Activated CD4-positive, alpha-beta T cell treated with anti-CD3 and anti-CD28 coated beads for 36 hours (primary cell): ENCODE measurements around the gene TET3. TPM values are rescaled to one million over a fixed set of nuclear protein-coding genes. Genes with fewer than 3 reads are reported as not detected.
"Not testable (repeated sequence)": the region's sequence is repeated elsewhere in the genome, so short reads cannot be mapped to it uniquely, and the experiment has no call there.

Experiments
- ATAC-seq: fragments of 200-7000 bp; cut with Tn5 transposase; one replicate; pipeline ENCODE4 v1.10.0; 2021; ENCODE audit warnings: mild to moderate bottlenecking, moderate library complexity
- CTCF ChIA-PET: fragments of 350-600 bp; sonication (Branson Sonifier 250); formaldehyde crosslinking; loops from one replicate; lab custom pipeline; 2021; ENCODE audit warnings: antibody characterized with exemption; lab: Charles Lee
- POLR2A ChIA-PET: fragments of 350-600 bp; sonication (Branson Sonifier 250); formaldehyde crosslinking; loops from one replicate; lab custom pipeline; 2021; ENCODE audit warnings: antibody characterized with exemption, inconsistent platforms; lab: Charles Lee
- DNase-seq: peaks from one replicate; pipeline ENCODE4 v3.0.0-alpha.2; 2020
- H3K27ac Mint-ChIP-seq: one replicate; pipeline ENCODE4 v1.8.0; 2021; ENCODE audit warnings: mixed read lengths
- H3K27me3 Mint-ChIP-seq: one replicate; pipeline ENCODE4 v1.8.0; 2021; ENCODE audit warnings: mixed read lengths
- H3K36me3 Mint-ChIP-seq: one replicate; pipeline ENCODE4 v1.8.0; 2021; ENCODE audit warnings: low read depth, mixed read lengths
- H3K4me1 Mint-ChIP-seq: one replicate; pipeline ENCODE4 v1.8.0; 2021; ENCODE audit warnings: mixed read lengths
- H3K4me3 Mint-ChIP-seq: one replicate; pipeline ENCODE4 v1.8.0; 2021; ENCODE audit warnings: mild to moderate bottlenecking, moderate library complexity, mixed read lengths
- H3K9me3 Mint-ChIP-seq: one replicate; pipeline ENCODE4 v1.8.0; 2021; ENCODE audit warnings: low read depth, mixed read lengths
- intact Hi-C, 2 experiments: fragments of 100-400 bp; cut with DNase I in 1 of 2; cut with micrococcal nuclease in 1 of 2; formaldehyde crosslinking; loops; one replicate each; pipeline versions ENCODE4 v1.14.2 to v1.15.1; 2022 to 2024; cut with DNase I, micrococcal nuclease
- total RNA-seq, 2 experiments: library from RNA; stranded (reverse); gene quantifications; one replicate each; pipeline ENCODE4 v1.2.3, GENCODE V29; 2021

TET3 gene
- total RNA-seq = 10 to 100 TPM; 15.0 to 17.3 TPM

DNA sequence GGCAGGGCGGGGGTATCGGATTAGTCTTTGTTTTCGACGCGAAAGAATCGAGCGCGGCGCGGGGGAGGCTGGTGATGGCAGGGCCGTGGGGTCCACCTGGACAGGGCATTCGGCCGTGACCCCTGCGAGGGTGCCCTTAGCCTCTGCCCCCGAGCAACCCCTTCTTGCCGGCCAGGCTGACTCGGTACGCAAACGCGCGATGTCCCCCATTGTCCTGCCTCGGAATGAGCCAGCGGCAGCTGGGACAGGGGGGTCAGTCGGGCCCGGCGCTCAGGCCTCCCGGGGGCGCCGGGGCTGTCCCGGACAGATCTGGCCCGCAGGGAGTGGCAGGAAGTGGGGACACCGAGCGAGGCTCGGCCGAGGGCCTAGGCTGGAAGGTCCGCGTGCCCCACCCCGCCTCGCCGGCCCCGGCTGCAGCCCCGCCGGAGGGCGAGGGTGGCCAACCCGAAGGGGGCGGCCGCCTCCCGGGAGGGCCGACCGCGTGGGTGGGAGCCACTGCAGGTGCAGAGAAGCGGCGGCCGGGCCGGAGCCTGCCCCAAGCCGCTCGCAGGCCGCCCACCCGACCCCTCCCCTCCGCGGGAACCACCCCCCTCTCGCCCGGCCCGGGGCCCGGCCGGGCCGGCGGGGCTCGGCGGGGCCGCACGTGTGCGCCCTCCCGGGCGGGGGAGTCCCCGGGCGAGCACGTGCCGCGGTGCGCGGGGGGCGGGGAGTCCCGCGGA is at the start of gene TET3:
TSS of gene TET3 (plus strand) at position 708 of the 719 bp plus-strand sequence. CDS start 1,494 bp downstream, outside the sequence.
- Mint-ChIP-seq H3K4me3 (peak within 1 kb of the TSS; percentile 87), H3K27ac (peak within 1 kb of the TSS; percentile 86), H3K4me1 (peaks cover 71% of the 10 kb centered on the region), H3K27me3 (no peaks in the 10 kb centered on the region), H3K36me3 (peaks cover 32% of the 10 kb centered on the region), H3K9me3 (no peaks in the 10 kb centered on the region)
- ATAC-seq (peak; percentile 19), DNase-seq (peak; percentile 47)
- ChIA-PET POLR2A (no interaction called here), CTCF (no interaction called here)
- intact Hi-C loops = loop anchor here (1.0 to 10.0 kb wide), 5 partner anchors 22 to 248 kb away; partner anchors contain the start of genes BOLA3 (in 1 of the 2), MTHFD2 (in 1 of the 2) and TPRKB (in 1 of the 2)

DNA sequence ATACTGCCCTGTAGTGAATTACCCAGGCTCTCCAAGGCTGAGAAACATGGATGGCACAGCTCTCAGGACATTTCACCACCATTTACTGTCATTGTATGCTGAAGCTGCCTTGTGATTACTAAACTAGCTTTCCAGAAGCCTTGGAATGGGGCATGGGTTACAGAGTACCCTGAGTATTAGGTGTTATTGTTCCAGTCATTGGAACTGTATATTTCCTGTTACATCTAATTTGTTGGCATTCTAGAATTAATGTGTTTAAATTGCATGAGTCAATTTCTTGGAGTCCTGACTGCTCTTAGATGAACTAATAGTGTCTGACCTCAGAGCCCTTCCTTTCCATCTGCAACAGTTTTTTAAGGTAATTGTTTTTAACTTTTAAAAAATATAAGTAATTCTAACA is 49.1 kb upstream of the TET3 start:
- Mint-ChIP-seq H3K36me3 (peaks cover 55% of the 10 kb centered on the region), H3K9me3 (no peaks in the 10 kb centered on the region), H3K27ac (no peak overlapping the region), H3K27me3 (no peaks in the 10 kb centered on the region), H3K4me1 (peaks cover 86% of the 10 kb centered on the region), H3K4me3 (no peak overlapping the region)
- intact Hi-C loops = no loop called here
- ATAC-seq = no peak
- ChIA-PET CTCF (interaction anchor here (1.0 kb wide), 1 partner anchor 108 kb away, joined by 4 read pairs; no protein-coding TSS in a partner anchor), POLR2A (no interaction called here)
- DNase-seq = no peak

DNA sequence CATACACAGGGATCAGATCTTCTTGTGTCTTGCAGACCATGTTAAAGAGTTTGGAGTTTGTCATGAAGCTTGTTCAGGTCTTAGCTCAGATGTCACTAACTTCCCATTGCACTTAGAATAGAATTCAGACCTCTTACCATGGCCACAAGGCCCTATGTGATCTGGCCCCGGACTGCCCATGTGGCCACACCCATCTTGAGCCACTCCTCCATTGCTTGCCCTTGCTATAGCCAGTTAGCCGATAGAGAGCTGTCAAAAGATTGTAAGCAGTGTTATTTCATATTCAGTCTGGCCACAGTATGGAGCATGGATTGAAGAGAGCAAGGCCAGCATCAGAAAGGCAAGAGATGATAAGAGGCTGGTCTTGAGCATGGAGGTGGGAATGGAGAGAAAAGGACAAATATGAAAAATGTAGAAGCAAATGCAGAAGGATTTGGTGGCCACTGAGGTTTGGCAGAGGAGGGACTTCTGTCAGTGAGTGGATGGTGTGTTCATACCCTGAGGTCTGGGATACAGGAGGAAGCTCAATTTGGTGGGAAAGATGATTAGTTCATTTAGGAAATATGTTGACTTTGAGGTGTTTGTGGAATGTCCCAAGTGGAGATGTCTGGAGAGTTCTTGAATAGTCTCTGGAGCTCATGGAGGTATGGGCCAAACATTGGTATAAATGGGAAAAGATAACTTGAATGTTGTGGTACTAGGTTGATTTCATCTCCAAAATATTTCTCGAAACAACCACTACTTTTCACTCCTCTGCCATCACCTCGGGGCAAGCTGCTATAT is 47.4 kb upstream of the TET3 start:
- H3K9me3 Mint-ChIP-seq = no peaks in the 10 kb centered on the region
- H3K36me3 Mint-ChIP-seq = peaks cover 59% of the 10 kb centered on the region
- no peak overlapping the region for H3K4me3 Mint-ChIP-seq
- intact Hi-C loops = no loop called here
- no peak for DNase-seq
- ATAC-seq = no peak
- POLR2A ChIA-PET = interaction anchor here (0.7 kb wide), 1 partner anchor 65 kb away, joined by 3 read pairs; no protein-coding TSS in a partner anchor
- H3K4me1 Mint-ChIP-seq = peaks cover 82% of the 10 kb centered on the region
- H3K27me3 Mint-ChIP-seq = no peaks in the 10 kb centered on the region
- H3K27ac Mint-ChIP-seq = no peak overlapping the region
- CTCF ChIA-PET = interaction anchor here (0.9 to 1.2 kb wide), 3 partner anchors 12 to 212 kb away, joined by 3 to 6 read pairs (median 4); no protein-coding TSS in a partner anchor

DNA sequence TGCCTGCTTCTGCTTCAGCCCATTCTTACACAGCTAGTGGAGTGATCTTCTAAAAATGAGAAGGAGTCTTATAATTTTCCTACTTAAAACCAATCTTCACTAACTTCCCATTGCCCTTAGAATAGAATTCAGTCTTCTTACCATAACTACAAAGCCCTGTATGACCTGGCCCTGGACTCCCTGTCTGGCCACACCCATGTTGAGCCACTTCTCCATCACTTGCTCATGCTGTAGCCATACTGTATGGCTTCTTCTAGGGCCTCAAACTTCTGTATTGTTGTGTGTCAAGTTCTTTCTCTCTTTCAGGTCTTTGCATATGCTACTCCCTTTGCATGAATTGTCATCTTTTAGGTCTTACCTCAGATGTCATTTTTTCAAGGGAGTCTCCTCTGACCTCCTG is 46.8 kb upstream of the TET3 start:
- no peaks in the 10 kb centered on the region for H3K27me3 Mint-ChIP-seq
- H3K27ac Mint-ChIP-seq = no peak overlapping the region
- H3K4me3 Mint-ChIP-seq = no peak overlapping the region
- peaks cover 82% of the 10 kb centered on the region for H3K4me1 Mint-ChIP-seq
- ATAC-seq = no peak
- intact Hi-C loops = loop anchor here in 1 of 2 experiments (2.0 kb wide), 1 partner anchor 49 kb away; no protein-coding TSS in a partner anchor
- peaks cover 61% of the 10 kb centered on the region for H3K36me3 Mint-ChIP-seq
- CTCF ChIA-PET = interaction anchor here (1.2 to 1.3 kb wide), 2 partner anchors 12 to 92 kb away, joined by 4 to 6 read pairs; no protein-coding TSS in a partner anchor
- no peak for DNase-seq
- no peaks in the 10 kb centered on the region for H3K9me3 Mint-ChIP-seq
- POLR2A ChIA-PET = interaction anchor here (0.7 kb wide), 1 partner anchor 65 kb away, joined by 3 read pairs; no protein-coding TSS in a partner anchor

DNA sequence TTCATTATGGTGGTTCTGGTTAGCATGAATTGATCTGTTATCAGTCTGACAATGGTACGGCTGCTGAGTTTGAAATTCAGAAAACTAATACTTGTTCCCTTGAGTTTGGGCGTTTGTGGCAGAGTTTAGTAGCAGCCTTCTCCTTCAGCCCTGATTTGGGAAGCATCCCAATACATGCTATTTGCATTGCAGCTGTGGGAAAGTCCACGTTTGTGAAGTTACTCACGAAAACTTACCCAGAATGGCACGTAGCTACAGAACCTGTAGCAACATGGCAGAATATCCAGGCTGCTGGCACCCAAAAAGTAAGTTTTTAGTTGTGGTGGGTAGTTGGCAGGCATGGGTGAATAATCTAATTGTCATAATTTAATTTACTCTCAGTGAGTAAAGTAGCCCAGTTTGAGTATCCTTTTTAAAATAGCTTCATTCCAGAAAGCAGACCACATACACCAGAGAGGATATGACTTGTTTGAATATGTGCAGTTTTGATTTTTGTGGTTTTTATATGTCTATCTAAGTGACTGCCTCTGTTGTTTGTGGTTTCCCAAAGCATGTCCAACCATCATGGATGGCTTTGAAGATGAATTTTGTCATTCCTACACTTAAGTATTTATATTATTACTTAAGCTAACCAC is 45.9 kb upstream of the TET3 start:
- CTCF ChIA-PET = interaction anchor here (0.6 to 1.8 kb wide), 17 partner anchors 9 to 253 kb away, joined by 3 to 10 read pairs (median 3); partner anchors contain the start of genes DGUOK and MOB1A
- Mint-ChIP-seq H3K4me3 (no peak overlapping the region), H3K36me3 (peaks cover 57% of the 10 kb centered on the region), H3K4me1 (peaks cover 79% of the 10 kb centered on the region), H3K27ac (peak overlapping the region; percentile 84), H3K9me3 (no peaks in the 10 kb centered on the region), H3K27me3 (no peaks in the 10 kb centered on the region)
- DNase-seq (peak; percentile 43), ATAC-seq (peak; percentile 89)
- intact Hi-C loops = loop anchor here (1.0 to 2.0 kb wide), 4 partner anchors 24 to 80 kb away; no protein-coding TSS in a partner anchor
- POLR2A ChIA-PET = interaction anchor here (0.6 to 1.0 kb wide), 5 partner anchors 12 to 129 kb away, joined by 3 to 5 read pairs (median 3); no protein-coding TSS in a partner anchor

DNA sequence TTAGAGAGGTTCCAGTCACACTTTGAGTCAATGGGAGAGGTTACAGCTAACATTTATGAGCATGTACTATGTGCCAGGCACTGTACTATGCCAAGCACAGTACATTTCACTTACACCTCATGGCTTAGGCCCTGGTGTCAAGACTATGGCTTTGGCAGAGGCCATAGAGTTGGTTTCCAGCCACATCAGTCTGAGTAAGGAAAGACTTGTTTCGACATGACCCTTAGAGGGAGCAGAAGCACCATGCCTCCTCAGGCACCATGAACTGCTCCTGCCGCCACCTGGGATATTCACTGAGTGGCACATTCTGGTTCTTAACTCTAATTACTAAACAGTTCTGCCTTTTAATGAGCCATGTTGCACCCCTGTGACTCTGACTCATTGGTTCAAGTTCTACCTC is 45.3 kb upstream of the TET3 start:
- peaks cover 59% of the 10 kb centered on the region for H3K36me3 Mint-ChIP-seq

DNA sequence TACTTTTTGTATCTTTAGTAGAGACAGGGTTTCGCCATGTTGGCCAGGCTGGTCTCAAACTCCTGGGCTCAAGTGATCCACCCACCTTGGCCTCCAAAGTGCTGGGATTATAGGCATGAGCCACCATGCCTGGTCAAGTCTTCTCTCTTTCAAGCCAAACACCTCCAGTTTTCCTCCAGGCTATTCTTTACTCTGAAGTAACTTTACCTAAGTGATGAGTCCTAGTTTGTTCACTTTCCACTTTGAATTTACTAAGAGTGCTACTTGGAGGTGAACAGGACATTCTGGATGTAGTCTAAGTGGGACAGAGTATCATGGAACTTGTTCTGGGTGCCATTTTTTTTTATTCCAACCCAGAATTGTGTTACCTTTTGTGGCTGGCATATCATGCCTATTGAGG is 44.6 kb upstream of the TET3 start:
- CTCF ChIA-PET = interaction anchor here (0.7 to 1.8 kb wide), 3 partner anchors 93 to 146 kb away, joined by 3 to 5 read pairs (median 5); no protein-coding TSS in a partner anchor
- DNase-seq, intact Hi-C loops, POLR2A ChIA-PET, H3K27me3 Mint-ChIP-seq, H3K4me3 Mint-ChIP-seq, H3K9me3 Mint-ChIP-seq, ATAC-seq: not testable (repeated sequence)
- Mint-ChIP-seq H3K36me3 (peaks cover 65% of the 10 kb centered on the region), H3K4me1 (peaks cover 88% of the 10 kb centered on the region), H3K27ac (peak overlapping the region; percentile 24)

More for the DNA sequence above, 45.3 kb upstream of the TET3 start:
- intact Hi-C loops = loop anchor here (1.0 to 2.0 kb wide), 4 partner anchors 24 to 80 kb away; no protein-coding TSS in a partner anchor
- DNase-seq (peak; percentile 59), ATAC-seq (peak; percentile 78)
- Mint-ChIP-seq H3K9me3 (no peaks in the 10 kb centered on the region), H3K4me1 (peaks cover 82% of the 10 kb centered on the region), H3K27ac (peak overlapping the region; percentile 71), H3K4me3 (no peak overlapping the region), H3K27me3 (no peaks in the 10 kb centered on the region)
- CTCF ChIA-PET = interaction anchor here (0.7 to 1.8 kb wide), 15 partner anchors 9 to 239 kb away, joined by 3 to 10 read pairs (median 3); partner anchors contain the start of genes DGUOK and MOB1A
- POLR2A ChIA-PET = interaction anchor here (0.6 to 1.0 kb wide), 3 partner anchors 24 to 93 kb away, joined by 3 to 5 read pairs (median 3); no protein-coding TSS in a partner anchor

DNA sequence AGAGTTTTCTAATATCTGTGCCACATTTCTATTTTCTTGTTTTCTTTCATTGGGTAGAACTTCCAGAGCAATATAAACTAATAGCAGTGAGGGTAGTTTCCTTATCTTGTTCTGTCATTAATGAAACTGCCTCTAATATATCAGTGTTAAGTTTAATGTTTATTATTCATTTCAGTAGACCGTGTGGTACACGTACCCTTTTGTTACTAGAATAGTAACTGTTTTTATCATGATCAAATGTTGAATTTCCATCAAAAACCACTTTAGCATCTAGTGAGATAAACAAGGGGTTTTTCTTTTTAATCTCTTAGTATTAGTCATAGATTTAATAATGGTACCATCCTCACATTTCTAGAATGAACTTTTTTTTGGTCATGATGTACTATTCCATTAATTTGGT is 42.0 kb upstream of the TET3 start:
- Mint-ChIP-seq H3K4me1 (peaks cover 89% of the 10 kb centered on the region), H3K36me3 (peaks cover 57% of the 10 kb centered on the region), H3K4me3 (no peak overlapping the region), H3K27ac (no peak overlapping the region), H3K9me3 (no peaks in the 10 kb centered on the region), H3K27me3 (no peaks in the 10 kb centered on the region)
- ATAC-seq (no peak), DNase-seq (no peak)
- POLR2A ChIA-PET = interaction anchor here (0.8 kb wide), 1 partner anchor 114 kb away, joined by 3 read pairs; no protein-coding TSS in a partner anchor
- intact Hi-C loops = no loop called here
- CTCF ChIA-PET = no interaction called here

DNA sequence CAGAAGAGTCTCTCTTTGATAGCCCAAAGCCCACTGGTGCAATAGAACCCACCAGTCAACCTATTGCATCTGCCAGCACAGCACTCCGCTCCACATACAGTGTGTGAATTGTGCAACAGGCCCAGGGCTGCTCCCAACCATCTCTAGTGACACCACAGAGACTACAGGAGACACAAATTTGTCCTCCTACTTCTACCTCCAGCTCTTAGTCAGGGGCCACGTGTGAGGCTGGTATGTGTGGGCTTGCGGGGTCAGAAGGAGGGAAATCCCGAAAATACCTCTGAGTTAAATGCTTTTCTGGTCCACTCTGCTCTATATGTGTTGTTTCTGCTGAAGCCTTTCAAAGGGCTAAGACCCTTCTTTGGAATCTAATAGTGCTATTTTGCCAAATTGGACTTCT is 40.0 kb upstream of the TET3 start:
- ATAC-seq (peak; percentile 86), DNase-seq (peak; percentile 58)
- intact Hi-C loops = loop anchor here in 1 of 2 experiments (2.0 kb wide), 1 partner anchor 18 kb away; the partner anchor contains the start of gene DGUOK
- Mint-ChIP-seq H3K4me3 (no peak overlapping the region), H3K36me3 (peaks cover 55% of the 10 kb centered on the region), H3K27me3 (no peaks in the 10 kb centered on the region), H3K27ac (peak overlapping the region; percentile 62), H3K4me1 (peaks cover 88% of the 10 kb centered on the region), H3K9me3 (no peaks in the 10 kb centered on the region)
- POLR2A ChIA-PET = interaction anchor here (0.5 kb wide), 1 partner anchor 76 kb away, joined by 3 read pairs; no protein-coding TSS in a partner anchor
- CTCF ChIA-PET = interaction anchor here (0.8 to 1.6 kb wide), 3 partner anchors 11 to 121 kb away, joined by 4 to 6 read pairs (median 4); no protein-coding TSS in a partner anchor

DNA sequence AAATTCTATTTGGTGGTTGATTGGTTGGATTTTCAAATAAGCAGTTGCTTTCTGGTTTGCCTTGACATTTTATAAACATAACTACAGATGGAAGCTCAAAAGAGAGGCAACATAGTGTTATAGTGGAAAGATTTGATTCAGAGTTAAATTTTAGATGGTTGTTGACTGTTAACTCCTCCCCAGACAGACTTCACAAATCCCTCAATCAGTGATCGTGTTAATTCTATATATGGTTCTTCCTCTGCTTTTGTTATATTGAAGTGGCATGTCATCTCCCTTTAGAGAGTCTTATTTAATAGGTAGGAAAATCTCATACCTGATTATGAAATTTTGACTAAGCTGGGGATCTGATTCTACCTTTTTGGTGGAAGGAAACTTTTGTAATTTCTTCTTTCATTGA is 38.5 kb upstream of the TET3 start:
- CTCF ChIA-PET = no interaction called here
- intact Hi-C loops = no loop called here
- no peak for DNase-seq
- H3K4me1 Mint-ChIP-seq = peaks cover 88% of the 10 kb centered on the region
- no peaks in the 10 kb centered on the region for H3K27me3 Mint-ChIP-seq
- H3K4me3 Mint-ChIP-seq = no peak overlapping the region
- H3K9me3 Mint-ChIP-seq = no peaks in the 10 kb centered on the region
- peak overlapping the region; percentile 5 for H3K27ac Mint-ChIP-seq
- no peak for ATAC-seq
- peaks cover 51% of the 10 kb centered on the region for H3K36me3 Mint-ChIP-seq
- POLR2A ChIA-PET = no interaction called here
